IPS-18a (cell line): ENCODE measurements around the gene ZNF804A.

Source experiments
- H3K27ac ChIP-seq: one replicate; pipeline ENCODE4 v1.5.1; 2013; ENCODE audit warnings: low read length
- H3K27me3 ChIP-seq: one replicate; pipeline ENCODE4 v1.6.1; 2013; ENCODE audit warnings: mild to moderate bottlenecking, low read length; ENCODE audit not compliant: control insufficient read depth, insufficient read depth
- H3K36me3 ChIP-seq: one replicate; pipeline ENCODE4 v1.6.1; 2013; ENCODE audit warnings: low read depth, low read length; ENCODE audit not compliant: control insufficient read depth
- H3K4me1 ChIP-seq: one replicate; pipeline ENCODE4 v1.6.1; 2013; ENCODE audit warnings: low read depth, low read length; ENCODE audit not compliant: control insufficient read depth
- H3K4me3 ChIP-seq: one replicate; pipeline ENCODE4 v1.5.1; 2013; ENCODE audit warnings: low read length
- H3K9ac ChIP-seq: one replicate; pipeline ENCODE4 v1.6.1; 2013; ENCODE audit warnings: mild to moderate bottlenecking, low read length, moderate library complexity
- H3K9me3 ChIP-seq: one replicate; pipeline ENCODE4 v1.6.1; 2013; ENCODE audit warnings: low read depth, low read length; ENCODE audit not compliant: control insufficient read depth

The ZNF804A gene

GRCh38 chr2:184611361-184612085, 13.2 kb downstream of the ZNF804A start:
- Histone ChIP-seq H3K9ac (no peak overlapping the region), H3K9me3 (no peaks in the 10 kb centered on the region), H3K36me3 (no peaks in the 10 kb centered on the region), H3K4me3 (no peak overlapping the region), H3K27ac (no peak overlapping the region), H3K4me1 (no peaks in the 10 kb centered on the region), H3K27me3 (no peaks in the 10 kb centered on the region)

- Histone ChIP-seq H3K9me3 (no peaks in the 10 kb centered on the region), H3K36me3 (no peaks in the 10 kb centered on the region), H3K27me3 (no peaks in the 10 kb centered on the region), H3K27ac (no peak overlapping the region), H3K9ac (no peak overlapping the region), H3K4me3 (no peak overlapping the region), H3K4me1 (no peaks in the 10 kb centered on the region)
Observed at GRCh38 chr2:184620367-184620766, 22.0 kb downstream of the ZNF804A start.

GRCh38 chr2:184624311-184624710, 26.0 kb downstream of the ZNF804A start:
- Histone ChIP-seq H3K4me1 (no peaks in the 10 kb centered on the region), H3K9ac (no peak overlapping the region), H3K27me3 (no peaks in the 10 kb centered on the region), H3K36me3 (no peaks in the 10 kb centered on the region), H3K9me3 (no peaks in the 10 kb centered on the region), H3K27ac (no peak overlapping the region), H3K4me3 (no peak overlapping the region)

DNA sequence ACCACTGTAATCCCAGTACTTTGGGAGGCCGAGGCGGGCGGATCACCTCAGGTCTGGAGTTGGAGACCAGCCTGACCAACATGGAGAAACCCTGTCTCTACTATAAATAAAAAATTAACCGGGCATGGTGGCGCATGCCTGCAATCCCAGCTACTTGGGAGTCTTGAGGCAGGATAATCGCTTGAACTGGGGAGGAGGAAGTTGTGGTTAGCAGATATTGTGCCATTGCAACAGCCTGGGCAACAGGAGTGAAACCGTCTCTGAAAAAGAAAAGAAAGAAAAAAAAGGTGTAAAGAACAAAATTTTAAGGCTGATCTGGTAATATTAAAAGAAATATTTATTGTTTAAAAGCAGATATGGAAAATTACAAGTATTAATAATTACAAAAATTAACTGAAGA, 29.7 kb downstream of the ZNF804A start:
- Histone ChIP-seq H3K4me1 (no peaks in the 10 kb centered on the region), H3K9me3 (no peaks in the 10 kb centered on the region), H3K36me3 (no peaks in the 10 kb centered on the region), H3K4me3 (no peak overlapping the region), H3K27me3 (no peaks in the 10 kb centered on the region), H3K9ac (no peak overlapping the region), H3K27ac (no peak overlapping the region)

DNA sequence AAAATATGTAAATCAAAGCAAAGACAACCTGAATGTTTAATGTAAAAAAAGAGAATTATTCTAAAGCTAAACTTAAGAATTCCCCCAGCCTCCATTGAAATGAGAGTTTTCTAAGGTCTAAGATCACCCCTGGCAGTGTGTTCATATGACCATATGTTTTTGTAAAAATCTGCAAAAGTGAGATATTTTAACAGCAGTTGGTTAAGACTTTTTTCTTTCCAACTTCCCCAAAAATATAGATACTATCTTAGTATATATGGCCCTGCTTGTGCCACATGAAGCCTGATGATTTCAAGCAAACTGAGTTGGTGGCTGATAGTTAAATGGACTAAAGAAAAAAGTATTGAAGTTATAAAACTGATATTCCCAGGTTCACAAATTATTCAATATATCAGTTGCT, 35.4 kb downstream of the ZNF804A start:
- Histone ChIP-seq H3K9ac (no peak overlapping the region), H3K27me3 (no peaks in the 10 kb centered on the region), H3K36me3 (no peaks in the 10 kb centered on the region), H3K4me1 (no peaks in the 10 kb centered on the region), H3K9me3 (no peaks in the 10 kb centered on the region), H3K27ac (no peak overlapping the region), H3K4me3 (no peak overlapping the region)

DNA sequence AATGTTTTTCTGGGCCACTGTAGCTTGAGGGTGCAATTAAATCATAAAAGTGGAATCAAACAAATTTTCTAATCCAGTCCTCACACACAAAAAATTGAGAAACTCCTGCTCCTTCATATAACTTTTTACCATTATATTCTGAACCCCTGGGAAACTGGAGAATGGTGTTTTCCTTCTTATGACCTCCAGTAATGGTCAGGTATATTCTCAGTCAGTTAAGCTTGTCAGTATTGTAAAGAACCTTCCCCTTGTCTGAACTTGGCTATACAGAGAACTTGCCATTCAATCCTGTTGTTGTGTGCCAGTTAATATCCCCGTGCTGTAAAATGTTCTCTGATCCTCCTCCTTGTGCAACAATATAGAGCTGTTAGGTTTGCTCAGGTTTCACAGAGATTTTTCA, 39.5 kb downstream of the ZNF804A start:
- H3K9me3 ChIP-seq, result no peaks in the 10 kb centered on the region
- H3K27me3 ChIP-seq, result no peaks in the 10 kb centered on the region
- no peak overlapping the region for H3K27ac ChIP-seq
- no peaks in the 10 kb centered on the region for H3K36me3 ChIP-seq
- H3K4me3 ChIP-seq, result no peak overlapping the region
- H3K4me1 ChIP-seq, result no peaks in the 10 kb centered on the region
- H3K9ac ChIP-seq, result no peak overlapping the region

GRCh38 chr2:184644685-184645084, 46.4 kb downstream of the ZNF804A start:
- no peaks in the 10 kb centered on the region for H3K9me3 ChIP-seq
- H3K9ac ChIP-seq, result no peak overlapping the region
- H3K27ac ChIP-seq, result no peak overlapping the region
- no peaks in the 10 kb centered on the region for H3K4me1 ChIP-seq
- no peaks in the 10 kb centered on the region for H3K36me3 ChIP-seq
- no peaks in the 10 kb centered on the region for H3K27me3 ChIP-seq
- no peak overlapping the region for H3K4me3 ChIP-seq

- H3K27me3 ChIP-seq, result no peaks in the 10 kb centered on the region
Observed at GRCh38 chr2:184646177-184646576, 47.8 kb downstream of the ZNF804A start.

DNA sequence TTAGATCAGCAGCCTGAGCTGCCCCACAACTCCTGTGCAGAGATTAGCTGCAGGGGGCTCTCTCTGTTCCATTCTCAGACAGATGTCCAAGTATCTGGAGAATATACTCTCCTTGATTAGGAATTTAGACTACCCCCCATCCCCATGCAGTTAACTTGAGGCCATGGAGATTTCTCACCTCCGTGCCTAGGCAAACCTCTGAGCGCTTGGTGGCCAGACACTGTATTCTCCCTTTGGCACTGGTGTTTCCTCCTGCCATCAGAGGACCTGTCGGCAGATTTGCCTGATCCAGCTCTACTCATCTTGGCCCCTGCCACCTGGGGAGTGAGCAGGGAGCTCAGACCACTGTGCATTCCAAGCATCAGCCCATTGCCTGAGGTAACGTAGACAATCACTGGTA, 48.3 kb downstream of the ZNF804A start:
- H3K4me1 ChIP-seq, result no peaks in the 10 kb centered on the region
- no peaks in the 10 kb centered on the region for H3K9me3 ChIP-seq
- no peaks in the 10 kb centered on the region for H3K36me3 ChIP-seq
- H3K9ac ChIP-seq, result no peak overlapping the region
- H3K27ac ChIP-seq, result no peak overlapping the region
- no peak overlapping the region for H3K4me3 ChIP-seq
- no peaks in the 10 kb centered on the region for H3K27me3 ChIP-seq

More at GRCh38 chr2:184646177-184646576, 47.8 kb downstream of the ZNF804A start:
- Histone ChIP-seq H3K27ac (no peak overlapping the region), H3K4me1 (no peaks in the 10 kb centered on the region), H3K36me3 (no peaks in the 10 kb centered on the region), H3K9ac (no peak overlapping the region), H3K9me3 (no peaks in the 10 kb centered on the region), H3K4me3 (no peak overlapping the region)

- Histone ChIP-seq H3K27ac (no peak overlapping the region), H3K27me3 (no peaks in the 10 kb centered on the region), H3K9me3 (no peaks in the 10 kb centered on the region), H3K36me3 (no peaks in the 10 kb centered on the region), H3K9ac (no peak overlapping the region), H3K4me1 (no peaks in the 10 kb centered on the region), H3K4me3 (no peak overlapping the region)
Observed at GRCh38 chr2:184654945-184655344, 56.6 kb downstream of the ZNF804A start.

DNA sequence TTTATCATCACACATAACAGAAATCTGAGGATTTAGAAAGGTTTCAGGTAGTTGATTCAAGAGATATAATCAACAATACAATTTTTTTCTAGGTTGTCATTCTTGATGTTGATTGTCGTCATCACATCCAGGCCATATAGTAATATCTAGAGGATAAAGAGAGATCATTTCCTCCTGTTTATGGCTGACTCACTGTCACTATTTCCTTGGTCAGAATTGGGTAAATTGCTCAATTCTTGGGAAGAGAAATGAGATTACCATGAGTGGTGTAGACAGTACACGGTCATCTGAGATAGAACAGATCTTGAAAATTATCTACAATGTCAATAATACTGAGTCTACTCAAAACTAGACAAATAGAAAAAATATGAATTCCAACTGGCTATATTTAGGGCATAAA, 78.8 kb downstream of the ZNF804A start:
- Histone ChIP-seq H3K4me3 (no peak overlapping the region), H3K9me3 (no peaks in the 10 kb centered on the region), H3K36me3 (no peaks in the 10 kb centered on the region)

DNA sequence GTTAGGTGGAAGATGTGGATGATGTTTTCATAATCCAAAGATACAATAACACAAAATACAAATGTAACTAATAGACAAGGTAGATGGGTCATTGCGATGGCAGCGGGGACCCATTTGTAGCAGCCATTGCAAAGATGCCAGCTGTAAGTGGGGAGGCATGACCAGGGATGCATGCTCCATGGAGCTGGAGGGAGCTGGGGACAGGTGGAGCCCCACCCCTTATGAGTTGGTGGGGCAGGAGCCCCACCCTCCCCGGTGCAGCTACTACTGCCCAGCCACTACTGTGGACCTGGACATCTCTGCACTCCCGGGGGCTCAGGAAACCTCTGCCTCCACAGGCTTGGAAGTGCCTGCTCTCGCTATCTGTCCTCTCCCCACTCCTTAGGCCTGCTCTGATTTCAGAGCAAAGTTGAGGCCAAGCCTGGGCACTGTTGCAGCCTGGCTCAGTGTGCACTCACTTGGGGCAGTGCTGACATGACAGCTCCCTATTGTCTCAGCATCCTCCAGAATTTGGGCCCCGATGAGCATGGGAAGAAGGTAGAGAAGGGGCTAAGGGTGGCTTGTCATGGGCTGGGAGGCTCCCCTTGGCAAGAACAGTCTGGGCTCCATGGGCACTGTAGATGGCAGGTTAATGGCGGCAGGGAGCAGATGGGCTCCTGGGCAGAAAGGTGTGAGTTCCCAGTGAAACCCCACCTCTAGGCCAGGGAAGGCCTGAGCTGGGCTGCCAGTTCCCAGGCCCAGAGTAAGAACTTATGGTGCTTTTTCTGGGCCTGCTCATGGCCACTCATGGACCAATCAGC, 81.1 kb downstream of the ZNF804A start:
- H3K9ac ChIP-seq, result no peak overlapping the region
- no peak overlapping the region for H3K27ac ChIP-seq
- H3K27me3 ChIP-seq, result no peaks in the 10 kb centered on the region
- H3K9me3 ChIP-seq, result no peaks in the 10 kb centered on the region
- H3K36me3 ChIP-seq, result no peaks in the 10 kb centered on the region
- H3K4me3 ChIP-seq, result no peak overlapping the region
- no peaks in the 10 kb centered on the region for H3K4me1 ChIP-seq

More for the DNA sequence above, 78.8 kb downstream of the ZNF804A start:
- Histone ChIP-seq H3K9ac (no peak overlapping the region), H3K4me1 (no peaks in the 10 kb centered on the region), H3K27ac (no peak overlapping the region), H3K27me3 (no peaks in the 10 kb centered on the region)
